GM19463 (cell line): ENCODE measurements around the gene ITGB6.
"Not testable (repeated sequence)": the region's sequence is repeated elsewhere in the genome, so short reads cannot be mapped to it uniquely, and the experiment has no call there.

ENCODE experiments used
- ATAC-seq: cut with Tn5 transposase; IDR thresholded peaks from one replicate; pipeline ENCODE4 v1.9.1; 2021; ENCODE audit warnings: mild to moderate bottlenecking, moderate library complexity; ENCODE audit not compliant: unreplicated experiment

Gene ITGB6

DNA sequence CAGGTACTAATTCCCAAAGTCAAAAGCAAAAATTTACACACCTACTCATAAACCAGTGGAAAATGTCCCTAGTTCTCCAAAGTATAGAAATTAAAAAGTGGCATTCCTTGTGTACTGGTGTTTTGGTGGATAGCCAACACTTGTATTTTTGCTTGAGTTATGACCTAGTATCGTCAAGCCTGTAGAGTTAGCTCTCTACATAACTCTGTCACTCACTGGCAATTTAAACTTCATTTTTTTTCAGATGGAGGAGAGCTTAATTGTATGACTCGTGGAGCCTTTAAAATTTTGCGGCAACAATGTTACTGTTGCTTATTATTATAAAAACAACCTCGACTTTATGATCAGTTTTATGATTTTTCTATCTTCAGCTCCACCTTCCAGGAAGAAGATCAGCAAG lies 58.7 kb downstream of the ITGB6 start:
- ATAC-seq: no peak

DNA sequence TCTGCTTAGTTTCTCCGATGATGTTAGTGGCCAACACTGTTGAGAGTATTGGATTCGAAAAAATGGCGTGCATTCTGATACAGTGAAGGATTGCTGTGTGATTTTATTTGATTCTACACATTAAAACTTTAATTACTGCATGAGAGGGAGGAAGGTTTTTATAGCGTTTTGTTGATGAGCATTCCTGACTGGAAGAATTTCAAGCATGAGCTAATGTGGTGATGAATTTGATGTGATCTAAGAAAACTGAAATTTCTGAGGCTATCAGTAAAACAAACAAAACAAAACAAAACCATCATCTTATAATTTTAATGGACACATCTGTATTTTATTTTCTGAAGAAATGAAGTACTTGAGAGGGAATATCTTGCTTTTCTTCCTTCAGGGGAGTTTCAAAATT lies 59.6 kb downstream of the ITGB6 start:
- no peak for ATAC-seq

DNA sequence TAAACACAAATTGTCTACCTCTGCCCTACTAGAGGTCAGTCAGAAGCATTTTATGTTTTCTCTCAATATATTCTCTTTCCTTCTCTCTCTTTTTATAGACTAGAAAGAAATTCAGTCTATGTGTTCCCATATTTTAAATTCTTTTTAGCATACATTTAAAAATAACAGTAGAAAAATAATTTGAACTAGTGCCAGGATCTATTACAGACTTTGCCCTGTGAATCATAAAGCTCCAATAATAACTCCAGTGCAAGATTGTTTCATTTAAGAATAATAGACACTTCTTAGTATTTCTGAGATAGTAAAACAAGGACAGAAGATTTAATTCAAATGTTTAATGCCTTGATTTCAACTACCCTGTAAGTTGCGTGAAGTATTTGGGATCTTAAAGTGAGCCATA lies 60.1 kb downstream of the ITGB6 start:
- no peak for ATAC-seq

DNA sequence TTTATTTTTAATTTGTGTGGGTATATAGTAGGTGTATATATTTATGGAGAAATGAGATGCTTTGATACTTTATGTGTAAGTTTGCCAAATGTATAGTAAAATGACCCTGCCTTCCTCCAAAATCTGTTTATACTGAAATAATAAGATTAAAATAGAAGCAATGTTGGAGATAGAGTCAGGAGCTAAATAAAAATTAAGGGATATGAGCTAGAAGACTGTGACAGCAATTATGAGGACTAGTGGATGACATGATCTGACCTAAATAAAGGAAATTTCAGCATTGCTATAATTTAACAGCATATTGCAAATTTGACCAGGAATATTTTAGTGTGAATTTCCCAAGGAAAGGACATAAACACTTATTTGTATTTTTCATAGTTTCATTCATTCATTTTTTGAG lies 60.7 kb downstream of the ITGB6 start:
- no peak for ATAC-seq

DNA sequence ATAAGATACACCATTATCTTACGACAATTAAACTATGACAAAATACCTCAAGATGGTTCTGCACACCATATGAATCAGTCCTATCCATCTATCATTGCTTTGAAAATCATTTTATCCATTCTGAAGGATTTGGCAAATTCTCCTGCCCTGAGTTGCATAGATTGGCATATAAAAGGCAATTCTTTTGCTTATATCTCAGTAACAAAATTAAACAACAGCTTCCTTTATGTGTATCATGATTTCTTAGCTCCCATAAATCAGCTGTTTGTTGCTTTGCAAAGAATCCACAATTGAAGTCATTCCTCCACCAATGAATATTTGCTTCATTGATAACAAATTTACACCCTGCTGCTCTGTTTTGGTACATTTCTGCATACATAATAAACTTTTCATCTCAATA lies 61.7 kb downstream of the ITGB6 start:
- no peak for ATAC-seq

DNA sequence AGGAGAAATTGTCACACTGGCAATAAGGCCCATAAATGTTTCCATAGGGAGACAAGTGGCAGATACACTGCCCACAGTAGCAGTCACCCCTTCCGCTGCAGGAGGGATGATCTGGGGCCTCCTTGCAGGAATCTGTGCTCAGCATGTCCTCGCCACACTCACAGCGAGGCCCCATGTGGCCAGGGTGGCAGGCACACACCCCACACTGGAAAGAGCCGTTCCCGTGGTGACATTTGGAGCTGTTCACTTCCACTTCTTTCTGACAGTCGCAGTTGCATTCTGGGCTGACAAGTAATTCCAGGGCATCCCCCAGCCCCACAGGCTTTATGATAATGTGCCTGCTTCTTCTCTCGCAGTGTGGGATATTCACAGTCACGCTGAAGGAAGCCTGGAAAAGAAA lies 62.6 kb downstream of the ITGB6 start:
- no peak for ATAC-seq

DNA sequence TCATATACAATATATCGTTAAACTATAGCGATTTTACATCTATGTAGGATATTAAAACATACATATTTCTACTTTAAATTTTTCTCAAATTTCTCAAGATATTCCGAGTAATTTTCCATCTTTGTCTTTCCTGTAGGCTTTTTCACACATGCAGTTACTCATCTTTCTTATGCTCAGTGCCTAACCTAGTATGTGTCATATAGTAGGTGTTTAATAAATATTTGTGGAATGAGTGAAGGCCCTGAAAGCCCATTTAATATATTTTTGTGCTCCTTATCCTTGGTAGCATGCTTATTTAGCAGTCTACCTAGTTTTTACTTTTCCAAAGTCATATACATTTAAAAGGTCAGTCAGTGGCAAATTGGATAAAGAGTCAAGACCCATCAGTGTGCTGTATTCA lies 67.3 kb downstream of the ITGB6 start:
- no peak for ATAC-seq

DNA sequence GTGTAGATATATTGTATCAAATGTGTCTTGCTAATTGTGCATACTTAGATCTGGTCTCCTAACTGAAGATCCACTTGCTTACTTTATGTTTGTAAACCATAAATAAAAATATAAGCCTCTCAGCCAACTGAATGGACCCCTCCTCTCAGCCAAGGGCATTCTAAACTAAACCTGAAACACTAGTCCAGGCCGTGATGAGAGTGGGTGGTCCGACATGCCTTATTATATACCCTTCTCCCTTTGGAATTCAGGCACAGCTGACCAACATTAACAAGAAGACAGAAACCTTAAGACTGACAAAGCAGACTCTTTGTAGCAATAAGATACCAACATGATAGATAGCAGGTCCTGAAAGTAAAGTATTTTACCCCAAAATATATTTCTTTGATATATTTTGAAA lies 73.3 kb downstream of the ITGB6 start:
- ATAC-seq: no peak

DNA sequence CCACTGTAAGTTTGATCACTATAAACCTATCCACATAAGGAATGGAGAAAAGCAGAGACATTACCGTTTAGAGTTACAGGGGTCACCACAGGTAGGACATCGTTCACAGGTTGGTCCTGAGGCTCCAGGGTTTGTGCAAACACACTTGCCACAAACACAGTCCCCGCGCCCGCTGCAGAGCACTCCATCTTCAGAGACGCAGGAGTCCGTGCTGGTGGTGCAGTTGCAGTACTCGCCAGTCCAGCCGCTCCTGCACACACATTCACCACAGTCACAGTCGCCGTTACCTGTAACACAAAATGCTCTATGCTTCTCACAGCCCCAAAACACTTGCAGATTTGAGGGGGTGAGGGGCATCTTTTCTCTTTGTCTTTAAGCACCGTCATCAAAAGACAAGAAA lies 73.8 kb downstream of the ITGB6 start:
- no peak for ATAC-seq

DNA sequence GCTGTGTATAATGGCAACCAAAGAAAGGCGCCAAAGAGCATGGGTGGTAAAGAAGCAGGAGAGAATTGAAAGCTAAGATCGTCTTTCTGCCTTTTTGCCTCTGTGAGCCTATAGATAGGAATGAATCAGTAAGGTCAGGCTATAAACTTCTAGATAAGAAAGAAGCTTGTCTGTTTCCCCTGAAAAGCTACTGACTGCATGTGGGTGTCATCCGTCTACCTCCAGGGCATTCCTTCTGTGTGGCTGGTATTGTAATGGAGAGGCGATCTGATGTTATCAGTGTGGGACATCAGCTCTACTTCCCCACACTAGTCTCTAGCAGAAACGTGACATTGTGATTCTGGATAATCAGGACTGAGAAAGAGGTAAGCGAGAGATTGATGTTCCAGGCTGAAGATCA lies 74.2 kb downstream of the ITGB6 start:
- no peak for ATAC-seq

DNA sequence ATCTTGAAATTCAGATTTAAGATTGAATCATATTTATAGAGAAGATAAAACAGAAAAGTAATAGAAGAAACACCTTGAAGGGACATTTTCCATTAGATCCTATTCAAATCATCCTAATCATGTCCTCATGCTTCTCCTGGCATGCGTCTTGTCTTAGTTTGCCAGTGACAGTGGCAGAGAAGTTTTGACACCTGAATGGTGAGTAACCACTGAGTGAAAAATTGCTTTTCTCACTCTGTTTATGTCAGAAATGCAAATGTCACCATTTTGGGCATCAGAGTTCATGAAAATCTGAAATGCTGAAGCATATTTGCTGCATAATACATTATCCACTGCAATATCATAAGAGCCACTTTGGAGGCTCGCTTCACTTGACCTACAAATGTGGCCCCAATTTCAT lies 74.7 kb downstream of the ITGB6 start:
- no peak for ATAC-seq

DNA sequence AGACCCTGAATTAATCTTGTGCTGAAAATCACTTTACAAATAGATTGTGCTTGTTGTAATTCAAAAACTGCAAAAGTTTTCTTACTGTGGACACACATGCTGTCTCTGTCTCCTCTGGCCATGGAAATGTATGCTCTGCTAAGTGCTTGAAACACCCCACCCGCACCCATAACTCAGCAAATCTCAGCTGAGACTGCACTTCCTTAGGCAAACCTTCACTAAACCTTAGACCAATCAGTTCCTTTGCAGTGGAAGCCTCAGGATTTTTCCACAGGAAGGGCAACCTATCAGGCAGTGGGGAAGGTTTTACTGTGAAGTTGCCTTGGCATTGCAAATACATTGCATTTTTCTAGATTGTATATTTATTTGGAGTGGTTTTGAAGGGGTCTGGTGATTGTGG lies 75.5 kb downstream of the ITGB6 start:
- ATAC-seq: no peak

DNA sequence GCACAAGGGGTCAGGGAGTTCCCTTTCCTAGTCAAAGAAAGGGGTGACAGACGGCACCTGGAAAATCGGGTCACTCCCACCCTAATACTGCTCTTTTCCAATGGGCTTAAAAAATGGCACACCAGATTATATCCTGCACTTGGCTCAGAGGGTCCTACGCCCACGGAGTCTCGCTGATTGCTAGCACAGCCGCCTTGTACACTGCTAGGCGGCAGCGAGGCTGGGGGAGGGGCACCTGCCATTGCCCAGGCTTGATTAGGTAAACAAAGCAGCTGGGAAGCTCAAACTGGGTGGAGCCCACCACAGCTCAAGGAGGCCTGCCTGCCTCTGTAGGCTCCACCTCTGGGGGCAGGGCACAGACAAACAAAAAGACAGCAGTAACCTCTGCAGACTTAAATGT lies 85.4 kb downstream of the ITGB6 start:
- not testable (repeated sequence) for ATAC-seq

DNA sequence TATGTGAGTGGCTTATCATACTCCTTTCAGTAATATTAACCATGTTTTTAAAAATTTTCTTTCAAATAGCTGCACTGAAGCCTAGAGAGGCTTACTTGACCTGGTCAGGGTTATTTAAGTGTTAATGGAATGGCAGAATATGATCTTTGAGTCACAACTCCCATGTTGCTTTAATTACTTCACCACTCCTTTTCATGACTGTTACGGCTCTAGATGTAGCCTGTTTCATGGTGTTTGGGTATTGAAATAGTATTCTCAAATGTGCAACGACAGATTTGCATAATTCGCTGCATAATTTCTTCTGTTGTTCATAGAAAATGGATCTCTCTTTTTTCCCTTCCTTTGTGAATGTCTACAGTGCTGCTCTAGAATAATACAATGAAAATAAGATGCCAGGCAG lies 86.1 kb downstream of the ITGB6 start:
- ATAC-seq: no peak

DNA sequence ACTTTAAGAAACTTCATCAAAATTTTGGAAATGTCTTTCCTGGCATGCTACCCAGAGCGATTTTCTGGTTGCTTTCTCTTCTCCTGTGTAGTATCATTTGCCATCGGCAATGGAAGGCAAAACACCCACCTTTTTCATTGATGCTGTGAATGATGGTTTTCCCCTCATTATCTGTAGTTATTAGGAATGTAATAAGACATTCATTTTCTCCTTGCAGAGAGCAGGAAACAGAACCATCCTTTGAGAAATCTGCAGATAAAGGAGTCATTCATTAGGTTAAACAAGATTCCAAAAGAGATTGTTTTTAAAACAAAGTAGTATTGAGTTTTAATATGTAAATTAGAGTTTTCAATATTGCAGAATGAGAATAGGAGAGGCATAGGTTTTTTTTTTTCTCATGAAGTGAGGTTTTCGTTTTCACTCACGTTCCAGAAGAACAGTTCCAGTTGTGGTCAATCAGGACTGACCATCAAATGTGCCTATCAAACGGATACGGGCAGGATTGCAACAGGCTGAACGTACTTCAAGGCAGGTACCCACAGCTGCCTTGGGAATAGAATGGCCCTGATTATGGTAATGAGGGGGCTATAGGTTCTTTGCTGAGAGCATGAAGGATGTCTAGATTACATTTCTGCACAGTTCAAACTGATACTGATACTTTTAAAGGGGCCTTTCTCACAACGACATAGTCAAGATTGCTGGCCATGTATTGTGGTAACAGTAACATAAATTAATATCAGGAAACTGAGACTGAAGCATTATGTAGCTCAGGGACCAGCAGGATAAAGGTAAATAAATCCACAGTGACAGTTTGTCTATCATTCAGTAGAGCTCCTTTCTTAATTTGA lies 87.9 kb downstream of the ITGB6 start:
- ATAC-seq: peak; percentile 73

DNA sequence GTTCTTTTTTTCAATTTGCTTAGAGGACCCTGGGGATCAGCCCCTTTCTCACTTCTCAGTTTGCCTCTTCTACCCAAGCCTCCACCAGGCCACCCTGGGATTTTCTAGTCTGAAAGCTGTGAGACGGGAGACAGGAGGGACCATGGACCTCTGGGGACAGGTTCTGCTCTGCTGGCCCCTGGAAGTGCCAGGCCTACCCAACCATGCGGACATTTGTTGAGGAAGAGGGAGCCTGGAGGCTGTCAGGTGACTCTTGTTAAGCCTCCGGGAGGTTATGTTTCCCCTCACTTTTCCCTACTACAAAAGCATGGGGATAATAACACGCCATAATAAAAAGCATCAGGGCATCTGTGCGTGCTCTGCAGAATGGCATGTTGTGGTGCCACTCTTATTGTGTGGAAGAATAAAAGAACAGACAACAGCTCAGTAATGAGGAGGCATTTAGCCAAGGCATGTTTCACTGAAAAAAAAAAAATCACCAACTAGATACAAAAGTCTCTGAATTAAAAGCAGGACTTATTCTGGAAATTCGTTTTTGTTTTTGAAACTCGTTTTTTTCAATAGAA lies 89.3 kb downstream of the ITGB6 start:
- ATAC-seq: no peak

DNA sequence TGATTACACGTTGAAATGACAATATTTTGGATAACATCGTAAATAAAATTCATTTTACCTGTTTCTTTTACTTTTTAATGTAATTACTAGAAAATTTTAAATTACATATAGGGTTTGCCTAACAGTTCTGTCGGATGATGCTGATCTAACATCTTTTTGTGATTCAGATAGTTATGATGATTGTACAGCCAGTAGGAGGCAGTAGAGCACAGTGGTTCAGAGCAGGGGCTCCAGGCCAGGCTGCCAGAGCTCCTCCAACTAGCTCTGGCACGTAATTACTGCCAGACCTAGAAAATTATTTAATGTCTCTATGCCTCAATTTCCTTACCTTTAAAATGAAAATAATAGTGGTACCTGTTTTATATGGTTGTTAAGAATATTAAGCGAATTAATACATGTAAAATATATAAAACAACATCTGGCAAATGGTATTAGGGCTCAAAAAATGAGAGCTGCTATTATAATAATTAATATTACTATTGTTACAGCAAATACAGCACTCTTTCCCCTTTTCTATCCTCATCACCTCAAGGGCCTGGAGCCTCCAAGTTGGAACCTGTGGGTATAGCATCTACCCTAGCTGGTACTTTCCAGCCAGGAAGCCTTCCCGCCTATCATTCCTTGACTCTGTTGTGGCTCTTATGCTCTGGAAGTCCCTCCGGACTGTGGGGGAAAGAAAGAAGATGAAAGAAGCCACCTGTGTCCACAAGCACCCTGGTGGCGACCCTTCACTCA lies 90.0 kb downstream of the ITGB6 start:
- ATAC-seq: peak; percentile 54

DNA sequence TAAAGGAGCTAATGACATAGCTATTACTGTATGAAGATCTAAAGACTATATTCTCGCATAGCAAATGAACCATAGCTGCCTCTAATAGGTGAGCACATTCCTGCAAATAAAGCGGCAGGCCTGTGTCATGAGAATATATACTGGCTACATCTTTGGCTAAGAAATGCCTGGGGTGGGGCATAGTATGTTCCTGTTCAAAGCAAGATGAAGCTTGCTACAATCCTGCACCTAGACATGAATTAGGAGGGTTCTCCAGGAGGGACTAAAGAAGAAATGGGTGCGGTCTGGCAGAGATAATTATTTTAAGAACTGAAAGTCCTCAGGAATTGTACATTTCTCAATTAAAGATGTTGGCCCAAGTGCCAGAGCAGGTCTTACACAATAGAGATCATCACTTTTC lies 90.8 kb downstream of the ITGB6 start:
- no peak for ATAC-seq

DNA sequence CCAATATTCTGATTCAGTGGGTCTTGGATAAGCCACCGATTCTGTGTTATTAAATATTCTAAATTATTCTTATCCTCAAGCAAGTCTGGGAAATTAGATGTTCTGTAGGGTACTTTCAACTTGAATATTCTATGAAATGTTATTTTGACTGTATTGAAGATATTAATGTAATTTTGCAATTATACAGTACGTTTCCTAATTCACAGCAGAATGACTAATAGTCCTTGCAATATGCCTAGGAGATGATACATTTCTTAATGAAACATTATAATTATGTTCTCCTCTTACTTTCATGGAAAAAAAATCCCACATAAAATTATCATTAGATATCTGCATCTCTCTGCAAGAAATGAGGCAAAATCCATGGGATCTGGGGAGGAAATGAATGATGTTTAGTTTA lies 91.4 kb downstream of the ITGB6 start:
- ATAC-seq: no peak

DNA sequence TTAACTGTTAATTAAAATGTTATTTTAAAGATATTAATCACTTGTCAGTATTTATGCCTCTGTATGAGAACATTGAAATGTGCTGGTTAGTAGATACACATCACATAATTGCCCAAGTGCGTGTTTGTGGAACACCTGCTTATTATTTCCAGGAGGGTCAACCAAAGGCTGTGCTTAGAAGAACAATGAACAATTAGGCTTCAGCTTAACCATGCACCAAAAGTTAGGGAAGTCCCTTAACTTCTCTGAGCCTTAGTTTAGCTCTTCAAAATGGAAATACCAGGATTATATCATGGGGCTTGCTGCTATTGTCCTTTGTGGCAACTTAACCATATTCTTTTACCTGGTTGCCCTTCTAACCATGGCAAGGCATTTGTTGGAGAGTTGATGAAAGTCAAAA lies 94.7 kb downstream of the ITGB6 start:
- ATAC-seq: no peak

DNA sequence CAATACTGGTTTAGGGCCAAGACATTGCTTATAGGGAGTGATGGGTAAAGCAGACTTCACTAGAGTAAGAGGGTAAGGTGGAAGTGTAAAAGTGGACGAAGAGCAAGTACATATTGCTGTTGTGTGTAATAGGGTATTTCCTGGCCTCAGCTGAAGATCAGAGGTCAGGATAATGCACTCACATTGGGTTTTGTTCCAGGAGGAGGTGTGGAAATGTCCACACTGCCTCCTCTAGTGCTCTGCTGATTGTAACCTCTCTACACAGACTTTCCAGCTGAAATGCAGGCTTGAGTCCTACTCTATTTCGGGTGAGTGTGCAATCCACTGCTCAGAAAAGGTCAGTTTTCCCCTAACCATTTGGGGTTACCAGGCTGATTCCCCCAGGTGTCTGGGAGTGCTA lies 96.0 kb downstream of the ITGB6 start:
- ATAC-seq: no peak

DNA sequence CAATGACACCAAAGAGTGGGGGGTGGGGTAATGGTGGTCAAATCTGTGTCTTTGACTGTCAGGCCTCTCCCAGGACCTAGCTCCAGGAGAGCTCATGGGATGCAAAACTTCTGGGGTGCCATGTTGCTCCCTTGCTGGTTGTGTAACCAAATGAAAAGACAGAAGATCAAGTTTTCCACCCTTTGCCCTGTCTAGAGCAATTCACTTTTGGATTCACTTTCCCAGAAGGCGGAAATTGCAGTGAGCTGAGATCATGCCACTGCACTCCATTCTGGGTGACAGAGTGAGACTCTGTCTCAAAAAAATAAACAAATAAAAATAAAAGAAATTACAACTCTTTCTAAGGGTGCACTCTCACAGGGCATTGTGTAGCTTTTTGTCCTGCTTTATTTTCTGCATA lies 102.7 kb downstream of the ITGB6 start:
- no peak for ATAC-seq
